Effector memory CD4-positive, alpha-beta T cell (primary cell): ENCODE data around the gene DNAJC13.

Source experiments
- DNase-seq, 3 donors: peaks; one replicate each; pipeline ENCODE4 v3.0.0-alpha.2; 2020
- H3K27ac ChIP-seq: 2 replicates; pipeline ENCODE4 v1.7.0; 2013; ENCODE audit warnings: mild to moderate bottlenecking, low read length, moderate library complexity; ENCODE audit not compliant: insufficient read depth, poor library complexity, severe bottlenecking
- H3K27me3 ChIP-seq: replicated peaks from 2 replicates; pipeline ENCODE4 v1.7.0; 2013; ENCODE audit warnings: mild to moderate bottlenecking, low read length; ENCODE audit not compliant: insufficient read depth, control insufficient read depth, poor library complexity, severe bottlenecking
- H3K36me3 ChIP-seq: 2 replicates; pipeline ENCODE4 v1.7.0; 2013; ENCODE audit warnings: mild to moderate bottlenecking, low read length, moderate library complexity; ENCODE audit not compliant: control insufficient read depth, insufficient read depth
- H3K4me1 ChIP-seq: 2 replicates; pipeline ENCODE4 v1.7.0; 2013; ENCODE audit warnings: low read length, mild to moderate bottlenecking; ENCODE audit not compliant: control insufficient read depth, insufficient read depth, poor library complexity, severe bottlenecking
- H3K4me3 ChIP-seq: 2 replicates; pipeline ENCODE4 v1.7.0; 2013; ENCODE audit warnings: low read length, low read depth, mild to moderate bottlenecking; ENCODE audit not compliant: insufficient read depth, poor library complexity, severe bottlenecking
- H3K9me3 ChIP-seq: 2 replicates; pipeline ENCODE4 v1.7.0; 2013; ENCODE audit warnings: mild to moderate bottlenecking, low read length, moderate library complexity; ENCODE audit not compliant: control insufficient read depth

The DNAJC13 gene

DNA sequence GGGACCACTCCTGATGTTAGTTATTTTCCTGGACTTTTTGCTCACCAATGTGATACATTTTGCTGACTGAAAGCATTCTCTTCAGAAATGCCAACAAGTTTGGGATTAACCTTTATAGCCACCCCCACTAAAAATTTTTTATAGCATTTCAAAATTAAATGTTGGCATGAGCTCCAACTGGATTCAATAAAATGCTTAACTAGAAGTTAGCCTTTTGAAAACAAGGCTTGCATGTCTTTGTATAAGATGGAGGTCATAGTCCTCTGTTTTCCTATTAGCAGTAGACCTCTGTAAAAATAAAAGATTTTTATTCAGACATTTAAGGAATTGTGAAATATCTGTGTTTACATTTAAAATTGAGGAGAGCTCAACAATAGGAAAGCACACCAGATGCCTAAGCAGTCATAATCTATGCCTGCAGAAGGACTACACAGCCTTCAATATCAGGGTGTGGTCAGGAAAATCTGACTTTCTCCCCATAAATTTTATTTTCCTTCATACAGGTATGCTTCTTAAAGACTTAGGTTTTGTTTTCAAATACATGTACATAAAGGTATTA lies 87.2 kb downstream of the DNAJC13 start:
- Histone ChIP-seq H3K9me3 (no peaks in the 10 kb centered on the region), H3K27me3 (no peaks in the 10 kb centered on the region), H3K36me3 (peaks cover 71% of the 10 kb centered on the region), H3K27ac (no peak overlapping the region), H3K4me3 (no peak overlapping the region), H3K4me1 (no peaks in the 10 kb centered on the region)
- DNase-seq, result no peak

DNA sequence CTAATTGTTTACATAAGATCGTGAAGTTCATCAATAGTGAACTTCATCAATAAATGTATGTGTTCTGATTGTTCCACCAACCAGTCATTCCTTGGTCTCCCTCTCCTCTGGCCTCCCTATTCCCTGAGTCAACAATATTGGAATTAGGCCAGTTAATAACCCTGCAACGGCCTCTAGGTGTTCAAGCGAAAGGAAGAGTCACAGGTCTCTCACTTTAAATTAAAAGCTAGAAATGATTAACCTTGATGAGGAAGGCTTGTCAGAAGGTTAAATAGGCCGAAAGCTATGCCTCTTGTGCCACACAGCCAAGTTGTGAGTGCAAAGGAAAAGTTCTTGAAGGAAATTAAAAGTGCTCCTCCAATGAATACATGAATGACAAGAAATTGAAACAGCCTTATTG lies 90.4 kb downstream of the DNAJC13 start:
- DNase-seq, result no peak
- no peaks in the 10 kb centered on the region for H3K9me3 ChIP-seq
- H3K27ac ChIP-seq, result no peak overlapping the region
- no peaks in the 10 kb centered on the region for H3K4me1 ChIP-seq
- H3K27me3 ChIP-seq, result no peaks in the 10 kb centered on the region
- H3K36me3 ChIP-seq, result peaks cover 63% of the 10 kb centered on the region
- H3K4me3 ChIP-seq, result no peak overlapping the region

DNA sequence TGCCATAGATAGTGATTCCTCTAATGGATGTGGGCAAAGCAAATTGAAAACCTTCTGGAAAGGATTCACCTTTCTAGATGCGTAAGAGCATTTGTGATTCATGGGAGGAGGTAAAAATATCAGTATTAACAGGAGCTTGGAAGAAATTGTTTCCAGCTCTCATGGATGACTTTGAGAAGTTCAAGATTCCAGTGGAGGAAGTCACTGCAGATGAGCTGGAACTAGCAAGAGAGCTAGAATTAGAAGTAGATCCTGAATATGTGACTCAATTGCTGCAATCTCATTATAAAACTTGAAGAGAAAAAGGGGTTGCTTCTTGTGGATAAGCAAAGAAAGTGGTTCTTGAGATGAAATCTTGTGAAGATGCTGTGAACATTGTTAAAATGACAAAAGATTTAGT lies 91.8 kb downstream of the DNAJC13 start:
- no peak overlapping the region for H3K27ac ChIP-seq
- no peaks in the 10 kb centered on the region for H3K9me3 ChIP-seq
- no peak for DNase-seq
- no peaks in the 10 kb centered on the region for H3K4me1 ChIP-seq
- no peak overlapping the region for H3K4me3 ChIP-seq
- peaks cover 63% of the 10 kb centered on the region for H3K36me3 ChIP-seq
- no peaks in the 10 kb centered on the region for H3K27me3 ChIP-seq

DNA sequence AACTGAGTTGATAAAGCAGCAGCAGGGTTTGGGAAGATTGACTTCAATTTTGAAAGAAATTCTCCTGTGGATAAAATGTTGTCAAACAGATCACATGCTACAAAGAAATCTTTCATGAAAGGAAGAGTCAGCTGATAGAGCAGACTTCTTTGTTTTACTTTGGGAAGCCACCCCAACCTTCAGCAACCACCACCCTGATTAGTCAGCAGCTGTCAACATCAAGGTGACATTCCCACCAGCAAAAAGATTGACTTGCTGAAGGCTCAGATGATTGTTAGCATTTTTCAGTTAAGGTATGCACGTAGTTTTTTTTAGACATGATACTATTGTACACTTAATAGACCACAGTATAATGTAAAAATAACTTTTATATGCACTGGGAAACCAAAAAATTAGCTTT lies 92.2 kb downstream of the DNAJC13 start:
- Histone ChIP-seq H3K36me3 (peaks cover 63% of the 10 kb centered on the region), H3K4me3 (no peak overlapping the region), H3K9me3 (no peaks in the 10 kb centered on the region), H3K27me3 (no peaks in the 10 kb centered on the region), H3K27ac (no peak overlapping the region), H3K4me1 (no peaks in the 10 kb centered on the region)
- DNase-seq, result no peak

DNA sequence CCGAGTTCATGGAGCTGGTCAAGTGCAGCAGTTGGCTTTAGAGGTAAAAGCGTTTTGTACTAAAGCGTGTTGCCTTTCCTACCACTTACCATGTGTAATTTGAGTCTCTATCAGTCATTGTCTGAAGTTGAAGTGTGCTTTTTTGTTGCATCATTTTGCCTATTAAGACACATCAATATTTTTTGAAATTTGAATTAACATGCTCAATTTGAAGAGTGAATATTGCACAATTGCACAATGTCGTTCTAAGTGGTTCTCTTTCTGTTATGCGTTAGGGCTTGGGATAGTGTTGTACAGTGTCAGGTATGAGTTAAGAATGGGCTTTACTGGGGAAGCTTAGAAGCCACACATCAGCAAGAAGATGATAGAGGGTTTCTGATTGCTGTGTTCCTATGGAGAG lies 95.8 kb downstream of the DNAJC13 start:
- H3K36me3 ChIP-seq, result peaks cover 70% of the 10 kb centered on the region
- no peak overlapping the region for H3K27ac ChIP-seq
- H3K9me3 ChIP-seq, result no peaks in the 10 kb centered on the region
- H3K4me1 ChIP-seq, result no peaks in the 10 kb centered on the region
- H3K4me3 ChIP-seq, result no peak overlapping the region
- no peak for DNase-seq
- no peaks in the 10 kb centered on the region for H3K27me3 ChIP-seq

DNA sequence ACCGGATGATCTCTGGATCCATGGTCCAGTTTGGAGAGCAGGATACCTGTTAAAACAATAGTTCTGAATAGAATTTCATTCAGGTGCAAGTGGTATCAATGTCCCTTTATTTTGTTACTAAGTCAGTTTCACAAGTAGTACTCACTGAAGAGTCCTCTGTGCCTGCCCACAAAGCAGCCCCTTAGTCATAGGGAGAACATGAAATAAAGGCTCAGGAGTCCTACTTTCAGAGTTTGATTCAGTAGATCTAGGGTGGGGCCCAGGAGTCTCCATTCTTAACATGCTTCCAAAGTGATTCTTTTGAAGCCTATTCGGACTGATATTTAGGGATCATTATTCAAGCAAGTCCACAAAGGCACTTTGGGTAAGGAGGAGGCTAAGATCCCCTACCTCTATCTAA lies 100.0 kb downstream of the DNAJC13 start:
- Histone ChIP-seq H3K27ac (no peak overlapping the region), H3K36me3 (peaks cover 58% of the 10 kb centered on the region)

DNA sequence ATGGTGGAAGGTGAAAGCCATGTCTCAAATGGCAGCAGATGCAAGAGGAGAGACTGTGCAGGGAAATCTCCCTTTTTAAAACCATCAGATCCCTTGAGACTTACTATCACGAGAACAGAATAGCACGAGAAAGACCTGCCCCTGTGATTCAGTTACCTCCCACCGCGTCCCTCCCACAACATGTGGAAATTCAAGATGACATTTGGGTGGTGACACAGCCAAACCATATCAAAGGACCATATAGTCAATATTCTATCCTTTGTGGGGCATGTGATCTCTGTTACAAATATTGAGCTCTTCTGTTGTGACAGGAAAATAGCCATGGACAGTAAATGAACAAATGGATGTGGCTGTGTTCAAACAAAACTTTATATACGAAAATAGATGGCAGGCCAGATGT lies 102.6 kb downstream of the DNAJC13 start:
- Histone ChIP-seq H3K9me3 (no peaks in the 10 kb centered on the region), H3K4me1 (no peaks in the 10 kb centered on the region), H3K27ac (no peak overlapping the region), H3K4me3 (no peak overlapping the region), H3K27me3 (no peaks in the 10 kb centered on the region), H3K36me3 (peaks cover 50% of the 10 kb centered on the region)
- DNase-seq, result no peak

More for the DNA sequence above, 100.0 kb downstream of the DNAJC13 start:
- Histone ChIP-seq H3K4me3 (no peak overlapping the region), H3K4me1 (no peaks in the 10 kb centered on the region), H3K27me3 (no peaks in the 10 kb centered on the region), H3K9me3 (no peaks in the 10 kb centered on the region)
- no peak for DNase-seq

DNA sequence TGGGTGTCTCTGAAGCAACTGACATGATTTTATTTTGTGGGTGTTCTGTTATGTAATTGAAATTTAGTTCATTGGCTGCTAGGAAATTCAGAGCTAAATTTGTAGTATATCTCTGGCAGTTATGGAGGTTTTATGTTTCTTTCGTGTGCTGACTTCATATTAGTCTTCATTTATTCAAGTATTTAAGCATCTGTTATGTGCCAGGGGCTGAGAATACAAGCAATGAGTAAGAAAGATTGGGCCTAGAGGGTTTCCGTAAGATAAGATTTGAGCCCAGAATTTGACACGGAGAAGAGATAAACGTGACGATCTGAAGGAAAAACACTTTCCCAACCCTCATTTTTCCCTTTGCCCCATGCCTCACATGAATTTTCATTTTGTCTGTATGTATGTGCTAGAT lies 104.6 kb downstream of the DNAJC13 start:
- no peak overlapping the region for H3K4me3 ChIP-seq
- no peaks in the 10 kb centered on the region for H3K9me3 ChIP-seq
- H3K27me3 ChIP-seq, result no peaks in the 10 kb centered on the region
- no peak for DNase-seq
- no peak overlapping the region for H3K27ac ChIP-seq
- H3K4me1 ChIP-seq, result no peaks in the 10 kb centered on the region
- peaks cover 39% of the 10 kb centered on the region for H3K36me3 ChIP-seq

DNA sequence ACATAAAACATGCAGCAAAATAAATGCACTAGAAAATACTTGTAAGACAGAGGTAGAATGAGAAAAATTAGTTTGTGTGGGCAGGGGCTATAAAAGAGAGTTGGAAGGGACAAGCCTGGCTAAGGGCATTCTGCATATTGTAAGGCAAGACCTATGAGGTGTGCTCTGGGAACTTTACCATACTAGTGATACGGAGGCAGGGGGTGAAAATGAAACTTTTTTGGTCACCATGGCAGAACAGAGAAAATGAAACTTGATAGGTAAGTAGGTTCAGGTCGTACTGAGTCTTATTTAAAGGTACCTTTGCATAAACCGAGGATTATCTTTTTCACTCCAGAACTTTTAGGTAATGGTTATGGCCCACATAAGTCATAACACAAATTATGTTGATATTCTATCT lies 105.1 kb downstream of the DNAJC13 start:
- Histone ChIP-seq H3K27ac (no peak overlapping the region), H3K36me3 (peaks cover 37% of the 10 kb centered on the region)
- no peak for DNase-seq

DNA sequence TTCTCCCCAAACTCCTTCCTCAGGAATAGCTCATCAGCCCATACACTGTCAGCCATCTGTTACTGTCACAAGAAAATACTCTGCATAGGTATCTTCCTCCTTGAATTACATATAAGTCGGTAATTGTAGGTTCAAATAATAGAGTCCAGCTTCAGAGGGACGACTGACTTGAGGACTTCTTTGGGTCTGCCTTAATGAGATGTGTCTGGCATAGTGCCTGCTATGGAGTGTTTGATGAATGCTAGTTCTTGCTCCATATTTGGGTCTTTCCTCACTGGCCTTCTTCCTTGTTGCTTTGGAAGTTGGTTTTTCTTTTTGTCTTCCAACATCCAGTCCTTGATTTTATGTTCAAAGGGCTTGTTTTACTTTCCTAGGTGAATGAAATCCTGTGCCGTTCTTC lies 113.3 kb downstream of the DNAJC13 start:
- H3K27me3 ChIP-seq, result no peaks in the 10 kb centered on the region
- no peaks in the 10 kb centered on the region for H3K4me1 ChIP-seq
- H3K27ac ChIP-seq, result no peak overlapping the region
- no peak overlapping the region for H3K4me3 ChIP-seq
- peaks cover 47% of the 10 kb centered on the region for H3K36me3 ChIP-seq
- H3K9me3 ChIP-seq, result no peaks in the 10 kb centered on the region
- no peak for DNase-seq

More for the DNA sequence above, 105.1 kb downstream of the DNAJC13 start:
- Histone ChIP-seq H3K27me3 (no peaks in the 10 kb centered on the region), H3K9me3 (no peaks in the 10 kb centered on the region), H3K4me3 (no peak overlapping the region), H3K4me1 (no peaks in the 10 kb centered on the region)
